Natural killer cell (primary cell): ENCODE measurements around the gene FECH. TPM values are rescaled to one million over a fixed set of nuclear protein-coding genes. Genes with fewer than 3 reads are reported as not detected.
"Not testable (repeated sequence)": the region's sequence is repeated elsewhere in the genome, so short reads cannot be mapped to it uniquely, and the experiment has no call there.

Experiments used
- ATAC-seq, 3 donors: fragments of 150-1000 bp in 2 of 3; fragments of 200-7000 bp in 1 of 3; cut with Tn5 transposase; 1 replicate in 1 of 3; 2 replicates in 2 of 3; pipeline ENCODE4 v1.10.0; 2021; ENCODE audit warnings: mild to moderate bottlenecking in 2 of 3, moderate library complexity in 2 of 3
- DNase-seq, 2 donors: peaks; one replicate each; pipeline versions ENCODE4 v3.0.0 to v3.0.0-alpha.2; 2013 to 2021; ENCODE audit warnings: mixed read lengths in 1 of 2
- H3K27ac ChIP-seq: one replicate; pipeline ENCODE4 v1.5.1; 2013; ENCODE audit warnings: mild to moderate bottlenecking, low read length
- H3K27me3 ChIP-seq: one replicate; pipeline ENCODE4 v1.6.1; 2013; ENCODE audit warnings: low read length; ENCODE audit not compliant: control insufficient read depth, insufficient read depth
- H3K36me3 ChIP-seq: one replicate; pipeline ENCODE4 v1.6.1; 2013; ENCODE audit warnings: low read length; ENCODE audit not compliant: control insufficient read depth, insufficient read depth
- H3K4me1 ChIP-seq: one replicate; pipeline ENCODE4 v1.6.1; 2013; ENCODE audit warnings: low read length; ENCODE audit not compliant: control insufficient read depth, insufficient read depth
- H3K4me3 ChIP-seq: one replicate; pipeline ENCODE4 v1.5.1; 2013; ENCODE audit warnings: low read length
- H3K9me3 ChIP-seq: one replicate; pipeline ENCODE4 v1.6.1; 2013; ENCODE audit warnings: low read length; ENCODE audit not compliant: control insufficient read depth, insufficient read depth
- H3K27ac Mint-ChIP-seq, 2 donors: one replicate each; pipeline ENCODE4 v1.8.0; 2022; ENCODE audit warnings: mild to moderate bottlenecking in 2 of 2, mixed read lengths in 2 of 2, moderate library complexity in 1 of 2
- H3K27me3 Mint-ChIP-seq, 2 donors: one replicate each; pipeline ENCODE4 v1.8.0; 2022; ENCODE audit warnings: low read depth in 2 of 2, mixed read lengths in 2 of 2
- H3K36me3 Mint-ChIP-seq: one replicate; pipeline ENCODE4 v1.8.0; 2022; ENCODE audit warnings: mixed read lengths
- H3K4me1 Mint-ChIP-seq, 2 donors: one replicate each; pipeline ENCODE4 v1.8.0; 2022; ENCODE audit warnings: mixed read lengths in 2 of 2
- H3K4me3 Mint-ChIP-seq: one replicate; pipeline ENCODE4 v1.8.0; 2022; ENCODE audit warnings: mild to moderate bottlenecking, moderate library complexity, mixed read lengths
- H3K9me3 Mint-ChIP-seq, 2 donors: one replicate each; pipeline ENCODE4 v1.8.0; 2022; ENCODE audit warnings: mixed read lengths in 2 of 2
- CTCF ChIP-seq: fragments of 200-600 bp; IDR thresholded peaks from one replicate; pipeline ENCODE4 v1.8.0; 2022; ENCODE audit warnings: antibody characterized with exemption
- WGBS: methylation state at CpG from one replicate; pipeline ENCODE4 v1.1.7; 2013; ENCODE audit warnings: missing lambda C conversion rate; ENCODE audit not compliant: insufficient coverage; 5-methylcytosine and 5-hydroxymethylcytosine counted together
- intact Hi-C: fragments of 100-400 bp; cut with micrococcal nuclease; formaldehyde crosslinking; loops from one replicate; pipeline ENCODE4 v1.14.2; 2022
- total RNA-seq, 4 donors: library from RNA; stranded (reverse); fragments of 120-200 nt in 1 of 4; gene quantifications; one replicate each; pipeline versions ENCODE4 v1.2.3 to v1.2.4, GENCODE V29; 2013 to 2022

The FECH gene
- total RNA-seq, 3 donors from 2014 or later (not counting 1 experiment from before 2014, with no cell fraction given): 13.9 to 22.0 (median 20.6) TPM

- no peak for TF ChIP-seq CTCF
- Histone ChIP-seq H3K4me3 (no peak overlapping the region), H3K4me1 (peaks cover 9% of the 10 kb centered on the region), H3K9me3 (no peaks in the 10 kb centered on the region), H3K27ac (no peak overlapping the region), H3K27me3 (no peaks in the 10 kb centered on the region), H3K36me3 (peaks cover 12% of the 10 kb centered on the region)
- no peak overlapping the region for H3K27ac Mint-ChIP-seq
- intact Hi-C loops: no loop called here
- ATAC-seq (no peak), DNase-seq (no peak)
- H3K9me3 Mint-ChIP-seq: no peaks in the 10 kb centered on the region
- no peak overlapping the region for H3K4me3 Mint-ChIP-seq
- H3K4me1 Mint-ChIP-seq: peaks cover 13 to 24% of the 10 kb centered on the region in 2 donors
- H3K36me3 Mint-ChIP-seq: peaks cover 8% of the 10 kb centered on the region
- WGBS: 73% methylated on average over 2 of the region's 3 CpGs
- no peaks in the 10 kb centered on the region for H3K27me3 Mint-ChIP-seq
Measured at GRCh38 chr18:57618910-57619309, 32.4 kb upstream of the FECH start.

- Histone ChIP-seq H3K27me3 (no peaks in the 10 kb centered on the region), H3K4me1 (no peaks in the 10 kb centered on the region), H3K9me3 (no peaks in the 10 kb centered on the region), H3K27ac (no peak overlapping the region), H3K4me3 (no peak overlapping the region), H3K36me3 (peaks cover 76% of the 10 kb centered on the region)
- DNase-seq (no peak), ATAC-seq (no peak)
- 100% methylated on average over 1 of the region's 1 CpG for WGBS
- Mint-ChIP-seq H3K4me1 (no peaks in the 10 kb centered on the region), H3K9me3 (no peaks in the 10 kb centered on the region), H3K27ac (no peak overlapping the region), H3K27me3 (no peaks in the 10 kb centered on the region), H3K4me3 (no peak overlapping the region), H3K36me3 (peaks cover 37% of the 10 kb centered on the region)
- no peak for TF ChIP-seq CTCF
- intact Hi-C loops: no loop called here
Measured at GRCh38 chr18:57603871-57604270, 17.4 kb upstream of the FECH start.

- Histone ChIP-seq H3K4me3 (no peak overlapping the region), H3K27ac (no peak overlapping the region), H3K9me3 (no peaks in the 10 kb centered on the region), H3K27me3 (no peaks in the 10 kb centered on the region), H3K36me3 (peaks cover 8% of the 10 kb centered on the region), H3K4me1 (no peaks in the 10 kb centered on the region)
- intact Hi-C loops: no loop called here
- DNase-seq (no peak), ATAC-seq (no peak)
- Mint-ChIP-seq H3K27ac (no peak overlapping the region), H3K4me3 (no peak overlapping the region), H3K27me3 (no peaks in the 10 kb centered on the region), H3K36me3 (no peaks in the 10 kb centered on the region), H3K9me3 (no peaks in the 10 kb centered on the region), H3K4me1 (peaks cover 0 to 5% of the 10 kb centered on the region in 2 donors)
- no peak for TF ChIP-seq CTCF
Measured at GRCh38 chr18:57595347-57595746, 8.8 kb upstream of the FECH start.

DNA sequence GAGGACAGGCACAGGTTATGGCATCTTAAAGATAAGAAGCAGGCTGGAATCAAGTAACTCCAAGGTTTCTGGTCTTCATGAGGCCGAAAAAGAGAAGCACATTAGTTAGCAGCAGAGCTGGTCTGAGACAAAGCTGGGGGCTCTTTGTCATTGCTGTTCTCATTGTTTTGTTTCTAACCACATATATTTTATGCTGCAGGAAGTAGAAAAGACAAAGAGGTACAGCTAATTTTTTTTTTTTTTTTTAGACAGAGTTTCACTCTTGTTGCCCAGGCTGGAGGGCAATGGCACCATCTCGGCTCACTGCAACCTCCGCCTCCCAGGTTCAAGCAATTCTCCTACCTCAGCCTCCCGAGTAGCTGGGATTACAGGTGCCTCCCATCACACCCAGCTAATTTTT lies 6.2 kb upstream of the FECH start:
- H3K9me3 Mint-ChIP-seq, H3K27ac ChIP-seq, H3K4me3 Mint-ChIP-seq, H3K36me3 ChIP-seq, H3K27ac Mint-ChIP-seq, intact Hi-C loops, H3K9me3 ChIP-seq, H3K4me1 ChIP-seq, H3K4me3 ChIP-seq, H3K36me3 Mint-ChIP-seq, H3K27me3 Mint-ChIP-seq, H3K4me1 Mint-ChIP-seq, H3K27me3 ChIP-seq, ATAC-seq: not testable (repeated sequence)
- WGBS: 78% methylated on average over 3 of the region's 4 CpGs
- DNase-seq: peak in 1 of 2 donors; percentile 7
